GM21717 (cell line): ENCODE measurements around the gene MX1.

Source experiments
- ATAC-seq: cut with Tn5 transposase; IDR thresholded peaks from one replicate; pipeline ENCODE4 v1.9.1; 2021; ENCODE audit warnings: mild to moderate bottlenecking, moderate library complexity; ENCODE audit not compliant: unreplicated experiment

Gene MX1

DNA sequence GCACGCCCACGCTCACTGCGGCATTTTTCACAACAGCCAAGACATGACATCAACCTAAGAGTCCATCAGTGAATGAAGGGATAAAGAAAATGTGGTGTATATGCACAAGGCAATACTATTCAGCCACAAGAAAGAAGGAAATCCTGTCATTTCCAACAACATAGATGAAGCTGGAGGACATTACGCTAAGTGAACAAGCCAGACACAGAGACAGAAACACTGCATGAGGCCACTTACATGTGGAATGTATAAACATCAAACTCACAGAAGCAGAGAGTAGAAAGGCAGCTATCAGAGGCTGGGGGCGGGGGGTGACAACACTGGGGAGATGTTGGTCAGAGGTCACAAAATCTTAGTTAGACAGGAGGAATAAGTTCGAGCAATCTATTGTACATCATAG lies 61.0 kb downstream of the MX1 start:
- no peak for ATAC-seq

DNA sequence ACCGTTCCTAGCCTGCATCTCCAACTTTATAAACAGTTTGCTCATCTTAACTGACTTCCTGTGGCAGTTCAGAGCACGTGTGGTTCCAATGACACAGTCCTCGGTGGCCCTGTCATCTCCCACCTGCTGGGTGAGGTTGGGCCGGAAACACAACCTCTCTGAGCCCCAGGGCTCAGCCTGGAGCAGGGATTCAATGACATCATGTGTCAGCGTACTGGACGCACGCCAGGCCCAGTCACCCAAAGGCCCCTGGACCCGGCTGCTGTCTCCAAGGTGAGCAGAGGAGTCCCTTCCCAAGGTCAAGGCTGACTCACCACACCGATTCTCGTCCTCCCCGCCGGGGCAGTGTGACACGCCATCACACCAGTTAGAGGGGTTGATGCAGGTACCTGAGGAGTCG lies 62.0 kb downstream of the MX1 start:
- ATAC-seq, result no peak

DNA sequence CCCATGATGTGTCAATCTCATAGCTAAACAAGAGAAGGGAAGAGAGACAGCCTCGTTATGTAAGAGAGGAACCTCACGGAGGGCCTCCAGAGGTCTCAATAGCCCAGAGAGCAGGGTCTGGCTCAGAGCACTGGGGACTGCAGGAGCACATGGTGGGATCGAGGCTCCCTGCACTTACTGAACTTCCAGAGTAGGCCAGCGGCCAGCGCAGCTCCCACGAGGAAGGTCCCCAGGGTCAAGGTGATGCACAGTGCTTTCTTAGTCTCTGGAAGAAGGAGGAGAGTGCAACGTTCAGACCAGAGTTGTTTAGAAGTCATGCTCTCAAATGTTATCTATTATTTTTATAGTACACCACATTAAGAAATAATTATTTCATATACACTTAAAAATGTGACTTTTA lies 63.3 kb downstream of the MX1 start:
- ATAC-seq, result no peak

DNA sequence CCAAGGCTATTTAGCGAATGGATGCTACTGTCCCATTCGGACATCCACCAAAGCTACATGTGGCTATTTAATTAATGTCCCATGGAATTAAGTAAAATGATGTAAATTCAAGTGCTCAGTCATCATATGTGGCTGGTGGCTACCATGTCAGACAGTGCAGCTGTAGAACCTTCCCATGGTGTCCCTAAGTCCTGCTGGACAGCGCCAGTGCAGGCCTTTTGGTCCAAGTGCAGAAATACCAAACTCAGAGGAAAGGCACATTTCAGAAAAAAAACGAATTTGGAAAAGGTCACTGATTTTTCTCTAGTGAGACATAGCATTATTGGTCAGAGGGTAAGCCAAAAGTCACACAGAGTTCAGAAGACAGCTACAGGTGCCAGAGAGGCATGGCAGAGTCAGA lies 64.3 kb downstream of the MX1 start:
- ATAC-seq, result no peak

DNA sequence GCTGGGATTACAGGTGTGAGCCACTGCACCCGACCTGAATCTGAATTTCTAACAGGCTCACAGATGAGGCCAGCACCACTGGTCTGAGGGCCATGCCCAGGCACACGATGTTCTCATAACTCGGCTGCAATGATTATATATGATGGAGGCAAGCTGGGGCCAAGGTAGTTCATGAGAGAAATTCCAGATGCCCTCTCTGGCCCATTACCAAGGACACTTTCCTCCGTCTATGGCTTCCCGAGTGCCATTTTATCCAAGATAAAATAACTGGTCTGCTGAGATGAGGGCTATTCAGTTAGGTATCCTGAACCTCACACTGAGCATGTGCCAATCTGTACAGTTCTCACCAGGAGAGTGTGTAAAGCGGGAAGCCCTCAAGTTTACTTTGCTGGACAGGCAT lies 65.4 kb downstream of the MX1 start:
- no peak for ATAC-seq

DNA sequence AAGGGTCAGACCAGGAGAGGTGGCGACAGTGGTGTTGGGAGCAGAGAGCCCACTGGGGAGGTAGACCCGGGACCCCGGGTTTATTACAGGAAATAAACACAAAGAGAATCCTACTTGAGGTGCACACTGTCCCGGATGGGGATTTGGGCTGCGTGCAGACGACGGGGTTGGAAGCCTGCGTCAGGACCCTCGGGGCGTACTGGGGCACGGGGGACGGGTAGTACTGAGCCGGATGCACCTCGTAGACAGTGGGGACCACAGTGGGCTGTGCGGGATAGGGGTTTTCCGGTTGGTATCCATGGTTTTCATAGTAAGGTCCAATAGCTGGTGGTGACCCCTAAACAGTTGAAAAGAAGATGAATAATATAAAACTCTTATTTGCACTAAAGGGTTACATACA lies 68.2 kb downstream of the MX1 start:
- no peak for ATAC-seq

DNA sequence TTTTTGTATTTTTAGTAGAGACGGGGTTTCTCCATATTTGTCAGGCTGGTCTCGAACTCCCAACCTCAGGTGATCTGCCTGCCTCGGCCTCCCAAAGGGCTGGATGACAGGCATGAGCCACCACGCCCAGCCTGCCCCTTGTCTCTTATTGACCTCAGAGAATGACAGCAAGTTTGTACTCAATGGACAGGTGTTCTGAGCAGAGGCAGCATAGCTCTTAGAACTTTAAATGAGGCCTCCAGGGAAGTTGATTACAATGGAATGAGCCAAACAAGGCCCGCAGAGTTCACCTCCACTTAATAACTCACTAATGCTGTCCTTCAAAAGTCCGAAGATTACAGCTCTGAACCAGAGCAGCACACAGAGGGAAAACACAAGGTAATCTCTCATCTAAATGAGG lies 71.0 kb downstream of the MX1 start:
- ATAC-seq, result no peak

DNA sequence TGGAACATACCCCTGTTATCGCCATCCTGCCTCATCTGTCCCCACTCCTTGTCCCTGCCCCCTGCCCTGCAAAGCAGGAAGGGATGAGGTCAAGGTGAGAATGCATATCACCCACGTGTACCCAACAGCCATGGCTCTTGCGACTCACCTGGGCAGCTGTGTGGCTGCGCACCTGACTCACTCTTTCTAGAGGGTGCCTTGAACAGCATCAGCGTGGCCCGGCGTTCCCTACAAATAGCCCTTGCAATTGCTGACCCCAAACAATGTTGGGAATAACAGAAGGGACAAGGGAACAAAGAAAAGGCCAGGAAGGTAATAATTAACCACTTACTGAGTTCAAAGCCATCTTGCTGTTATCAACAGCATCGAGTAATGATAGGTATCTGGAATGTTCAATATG lies 71.7 kb downstream of the MX1 start:
- no peak for ATAC-seq

DNA sequence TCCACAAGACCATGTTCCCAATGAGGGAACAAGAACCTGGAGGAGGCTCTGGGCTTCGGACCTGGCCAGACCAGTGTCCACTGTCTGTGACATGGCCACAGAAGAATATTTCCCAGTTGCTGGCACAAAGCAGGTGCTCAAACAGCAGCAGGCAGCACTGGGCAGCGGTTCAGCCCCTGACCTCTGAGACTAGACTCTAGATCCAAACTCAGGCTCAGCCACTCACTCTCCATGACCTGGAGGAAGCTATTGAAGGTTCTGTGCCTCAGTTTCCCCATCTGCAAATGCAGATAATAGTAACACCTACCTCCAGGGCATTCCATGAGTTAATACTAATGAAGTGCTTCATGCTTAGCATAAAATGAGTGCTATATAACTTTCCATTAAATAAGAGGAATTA lies 73.9 kb downstream of the MX1 start:
- ATAC-seq, result no peak

DNA sequence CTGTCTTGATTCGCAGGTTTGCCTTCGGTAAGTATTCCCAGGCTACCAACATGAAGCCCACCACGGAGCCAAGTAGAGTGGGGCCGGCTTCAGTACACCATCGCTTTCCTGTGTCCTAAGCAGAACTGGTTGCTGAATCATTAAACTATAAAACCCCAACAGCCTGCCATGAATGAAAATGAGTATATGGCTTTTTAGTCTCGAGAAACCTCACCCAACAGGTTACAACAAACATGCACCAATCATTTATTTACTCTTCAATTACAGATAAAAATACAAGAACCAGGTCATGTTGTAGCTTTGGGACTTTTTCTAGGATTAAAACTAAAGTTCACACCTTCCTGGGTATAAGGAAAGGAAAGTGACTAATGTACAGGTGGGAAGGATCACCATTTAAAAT lies 74.3 kb downstream of the MX1 start:
- no peak for ATAC-seq

DNA sequence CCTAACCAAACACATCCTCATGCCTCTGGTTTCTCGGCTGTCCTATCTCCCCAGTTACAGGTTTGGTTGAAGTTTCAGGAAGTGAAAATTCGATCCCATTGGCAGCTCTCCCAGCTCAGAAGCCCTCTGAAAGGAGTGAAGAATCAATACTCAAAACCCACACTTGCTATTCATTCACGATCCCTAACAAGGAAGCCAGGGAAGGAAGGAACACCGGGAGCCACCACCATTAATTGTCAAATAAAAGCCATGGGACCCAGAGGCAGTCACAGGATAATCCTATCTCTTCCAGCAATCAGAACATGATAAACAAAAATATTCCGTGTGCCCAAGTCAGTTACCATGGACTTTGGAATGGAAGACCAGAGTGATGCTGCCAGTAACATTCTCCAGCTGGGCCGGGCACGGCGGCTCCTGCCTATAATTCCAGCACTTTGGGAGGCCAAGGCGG lies 74.9 kb downstream of the MX1 start:
- no peak for ATAC-seq

DNA sequence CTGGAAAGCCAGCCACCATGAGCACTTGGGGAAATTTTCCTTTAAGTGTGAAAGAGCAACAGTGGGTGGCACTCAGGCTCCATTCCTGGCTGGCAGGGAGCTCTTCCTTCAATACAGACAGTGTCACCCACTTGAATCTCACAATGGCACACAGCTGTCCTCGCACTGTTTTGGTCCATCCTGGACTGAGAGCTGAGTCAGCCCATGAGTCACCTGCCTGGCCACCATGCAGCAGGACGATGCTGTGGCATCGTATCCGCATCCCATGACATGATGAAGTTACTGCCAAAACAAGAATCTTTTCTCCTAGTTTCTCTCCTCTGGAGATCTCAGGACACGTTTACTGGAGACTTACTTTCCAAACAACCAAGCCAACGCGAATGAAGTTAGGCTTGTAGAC lies 75.9 kb downstream of the MX1 start:
- no peak for ATAC-seq

DNA sequence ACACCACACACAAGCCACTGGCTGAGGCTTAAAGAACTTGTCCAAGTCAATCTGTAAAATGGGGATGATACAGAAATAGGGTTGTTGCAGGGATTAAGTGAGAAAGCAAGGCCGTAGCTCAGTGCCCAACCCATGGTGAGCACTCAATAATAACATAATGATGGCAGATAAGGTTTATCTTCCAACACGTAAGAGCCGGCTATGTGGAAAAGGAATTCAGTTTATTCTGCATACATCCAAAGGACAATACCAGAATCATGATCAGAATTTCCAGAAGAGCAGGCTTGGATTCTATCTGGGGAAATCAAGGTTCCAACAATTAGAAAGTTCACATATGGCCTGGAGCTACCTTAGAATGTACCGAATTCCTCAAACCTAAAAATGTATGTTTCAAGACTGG lies 77.3 kb downstream of the MX1 start:
- ATAC-seq, result no peak

DNA sequence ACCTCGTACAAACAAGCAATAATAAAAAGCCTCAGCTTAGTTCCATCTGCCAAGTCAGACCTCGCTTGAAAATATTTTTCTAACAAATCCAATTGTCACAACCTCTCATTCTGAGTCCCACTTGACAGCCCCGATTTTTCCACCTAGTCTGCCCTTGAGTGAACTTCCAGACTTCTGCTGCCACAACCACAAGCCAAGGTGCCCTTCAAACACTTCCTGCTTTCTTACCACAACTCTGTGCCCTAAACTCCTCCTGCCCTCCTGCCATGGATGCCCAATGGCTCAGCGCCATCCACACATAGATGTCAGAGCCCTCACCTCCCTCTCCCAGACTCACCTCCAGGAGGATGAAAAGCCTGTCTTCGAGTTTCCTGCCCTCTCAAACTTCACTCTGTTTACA lies 78.0 kb downstream of the MX1 start:
- ATAC-seq, result no peak

DNA sequence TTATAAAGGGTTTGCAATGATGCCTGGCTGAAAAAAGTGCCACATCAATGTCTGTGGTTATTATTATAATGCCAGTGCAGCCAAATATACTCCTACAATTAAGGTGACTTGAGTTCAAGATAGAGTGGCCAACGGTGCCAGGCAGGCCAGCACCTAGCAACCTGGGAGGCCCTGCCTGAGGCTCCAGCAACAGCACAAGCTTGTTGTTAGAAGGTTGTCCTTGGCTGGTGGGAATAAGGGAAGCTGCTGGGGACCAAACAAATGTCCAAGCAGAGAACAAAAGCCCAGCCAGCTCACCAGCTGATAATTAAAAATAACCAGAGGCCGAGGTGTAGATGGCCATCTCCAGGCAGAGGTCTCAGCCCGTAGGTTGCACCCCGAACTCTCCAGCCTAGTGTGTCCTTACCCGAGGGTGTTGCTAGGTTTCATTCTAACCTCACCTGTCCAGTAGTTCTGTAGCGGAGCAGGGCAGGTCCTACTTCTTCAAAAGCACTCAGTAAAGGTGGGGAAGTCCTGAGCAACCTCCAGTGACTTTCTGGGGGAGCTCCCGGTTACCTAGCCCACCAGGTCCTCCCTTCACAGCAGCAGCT lies 80.1 kb downstream of the MX1 start:
- no peak for ATAC-seq

DNA sequence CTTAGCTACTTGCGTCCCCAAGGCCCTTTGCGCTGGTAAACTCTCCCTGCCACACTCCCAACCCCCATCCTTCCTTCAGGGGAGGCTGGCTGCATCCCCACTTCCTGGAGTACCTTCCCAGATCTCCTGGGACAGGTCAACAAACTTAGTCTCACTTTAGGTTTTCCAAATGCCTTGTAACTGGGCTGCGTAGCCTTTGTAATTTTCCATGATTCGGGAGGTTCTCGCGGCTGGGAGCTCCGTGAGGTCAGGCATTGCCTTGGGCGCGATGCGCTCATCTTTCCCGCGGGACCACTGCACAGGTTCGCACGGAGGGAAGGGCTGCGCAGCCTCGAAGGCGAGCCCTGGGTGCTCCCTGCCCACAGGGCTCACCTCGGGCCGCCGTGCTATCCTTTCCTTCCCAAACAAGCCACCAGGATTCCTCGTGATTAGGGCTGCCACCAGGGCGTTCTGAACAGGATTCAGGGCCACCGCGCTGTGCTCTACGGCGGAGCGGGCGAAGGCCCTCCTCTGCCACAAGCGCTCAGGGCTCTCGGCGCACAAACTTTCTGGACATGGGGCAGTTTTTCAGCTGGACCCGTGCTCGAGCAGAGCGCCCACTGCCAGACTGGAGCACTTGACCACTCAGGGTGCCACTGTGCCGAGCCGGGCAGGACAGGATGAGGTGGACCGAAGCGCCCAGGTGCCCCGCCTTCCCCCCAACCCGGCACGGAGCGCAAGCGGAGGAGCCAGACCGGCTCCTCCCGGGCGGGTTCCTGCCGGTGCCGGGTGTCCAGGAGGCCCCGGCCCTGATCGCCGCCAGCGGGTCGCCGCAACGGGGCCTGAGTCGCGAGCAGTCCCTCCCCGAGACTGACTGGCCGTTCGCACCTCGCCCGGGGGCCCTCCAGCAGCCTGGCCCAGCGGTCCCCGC lies 80.8 kb downstream of the MX1 start:
- ATAC-seq, result no peak

DNA sequence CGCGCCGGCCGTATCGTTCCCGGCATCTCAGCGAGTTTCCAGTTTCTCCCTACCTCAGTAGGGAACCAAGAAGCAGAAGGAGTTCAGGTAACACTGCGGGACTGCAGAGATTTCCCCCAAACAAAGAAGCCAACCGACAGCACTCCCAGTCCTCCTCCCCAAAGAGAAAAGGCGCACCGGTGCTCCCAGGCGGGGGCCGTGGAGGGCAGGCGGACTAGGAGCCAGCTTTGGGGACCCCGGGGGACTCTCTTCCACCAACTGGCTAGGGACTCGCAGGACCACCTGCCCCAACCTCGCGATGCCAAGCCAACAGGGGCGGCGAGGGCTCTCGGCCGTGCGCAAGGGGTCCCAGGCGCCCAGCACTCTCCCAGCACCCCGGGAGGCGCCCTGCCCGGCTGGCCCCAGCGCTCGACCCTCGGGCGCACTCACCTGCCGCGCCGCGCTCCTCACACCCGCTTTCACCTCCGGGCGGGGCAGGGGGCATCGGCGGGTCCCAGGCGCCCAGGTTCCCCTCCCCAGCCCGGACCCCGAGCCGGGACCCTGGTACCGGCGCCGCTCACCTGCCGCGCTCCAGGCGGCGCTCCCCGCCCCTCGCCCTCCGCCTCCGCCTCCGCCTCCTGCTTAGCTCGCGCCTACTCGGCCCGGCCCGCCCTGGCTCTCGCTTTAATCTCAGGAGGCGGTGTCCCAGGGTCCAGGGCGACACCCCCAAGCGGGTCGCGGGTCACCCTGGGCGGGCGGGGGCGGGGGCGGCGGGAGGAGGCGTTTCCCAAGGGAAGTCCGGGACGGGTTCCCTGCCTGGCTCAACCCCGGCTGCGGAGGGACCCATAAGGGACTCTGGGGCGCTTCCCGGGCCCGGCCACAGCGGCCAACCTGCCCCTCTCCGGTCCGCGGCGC lies 81.7 kb downstream of the MX1 start, which contains the start of gene TMPRSS2:
TMPRSS2 (minus strand) TSS at position 638 of the 894 bp plus-strand sequence. CDS start 10,025 bp downstream, outside the sequence.
- no peak for ATAC-seq

DNA sequence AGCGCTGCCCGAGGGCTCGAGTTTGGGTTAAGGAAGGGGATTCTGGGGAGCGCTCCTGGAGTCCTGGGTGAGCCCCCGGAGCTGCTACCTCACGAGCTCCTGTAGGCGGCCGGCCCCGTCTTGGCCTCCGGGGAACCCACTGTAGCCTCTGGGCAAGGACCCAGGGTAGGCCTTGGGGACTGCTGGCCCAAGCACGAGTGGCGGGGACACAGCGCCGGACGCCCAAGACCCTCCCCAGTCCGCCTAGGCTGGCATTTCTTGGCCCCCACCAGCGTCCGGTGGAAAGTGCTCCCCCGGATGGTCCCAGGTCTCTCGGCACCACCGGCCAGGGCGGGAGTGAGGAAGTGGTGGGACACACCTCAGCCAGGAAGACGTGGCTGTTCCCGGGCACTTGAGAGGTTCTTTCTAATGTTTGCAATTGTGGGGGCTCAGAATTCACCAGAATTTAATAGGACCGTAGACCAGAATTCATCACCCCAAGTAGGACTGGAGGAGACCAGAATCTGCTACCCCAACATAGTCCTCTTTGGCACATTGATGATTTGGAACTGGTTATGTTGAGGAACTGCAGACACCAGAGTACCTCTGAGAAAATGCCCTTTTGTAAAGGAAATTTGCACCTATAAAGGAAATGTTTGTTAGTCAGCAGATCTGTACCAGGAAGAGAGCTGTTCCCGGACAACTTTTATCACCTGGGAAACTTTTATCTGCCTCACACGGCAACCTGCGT lies 82.5 kb downstream of the MX1 start:
- ATAC-seq, result no peak
